A549 (cell line): ENCODE results near the gene PDZD2.

Experiments used
- CBX2 ChIP-seq: fragments of 200-600 bp; sonication (generic); IDR thresholded peaks from 2 replicates; pipeline ENCODE4 v1.6.1; 2016; ENCODE audit warnings: low read depth, mild to moderate bottlenecking, borderline replicate concordance
- CEBPB ChIP-seq, 2 experiments: fragments of >200 bp in 1 of 2; sonication (Bioruptor Twin) in 1 of 2; formaldehyde crosslinking in 1 of 2; IDR thresholded peaks; 2 replicates each; pipeline ENCODE4 v1.6.1; 2012 to 2016
- CHD2 ChIP-seq: fragments of 150-350 bp; IDR thresholded peaks from 2 replicates; pipeline ENCODE4 v1.6.1; 2014; ENCODE audit warnings: low read length; ENCODE audit not compliant: partially characterized antibody
- EP300 ChIP-seq, 2 experiments: fragments of >200 bp; sonication (Bioruptor Twin); formaldehyde crosslinking; IDR thresholded peaks; 2 replicates in 1 of 2; 3 replicates in 1 of 2; pipeline ENCODE4 v1.6.1; 2016 to 2017
- KDM1A ChIP-seq: fragments of 200-600 bp; sonication (generic); IDR thresholded peaks from 2 replicates; pipeline ENCODE4 v1.6.1; 2016; ENCODE audit warnings: low read depth, mild to moderate bottlenecking
- NFE2L2 ChIP-seq: fragments of 150-350 bp; conservative IDR thresholded peaks from 2 replicates; pipeline ENCODE4 v1.6.1; 2014; ENCODE audit warnings: low read length
- POLR2A ChIP-seq: IDR thresholded peaks from 2 replicates; pipeline ENCODE4 v1.6.1; 2012; ENCODE audit warnings: mild to moderate bottlenecking, low read length
- RNF2 ChIP-seq: fragments of 200-600 bp; sonication (generic); IDR thresholded peaks from 2 replicates; pipeline ENCODE4 v1.6.1; 2016; ENCODE audit warnings: low read depth, mild to moderate bottlenecking, antibody characterized with exemption, moderate library complexity, borderline replicate concordance
- TP53 ChIP-seq: fragments of 250-450 bp; sonication (Bioruptor Pico); IDR thresholded peaks from 2 replicates; pipeline ENCODE4 v1.5.0; 2021; ENCODE audit warnings: mild to moderate bottlenecking, moderate library complexity
- USF2 ChIP-seq: fragments of 450-650 bp; IDR thresholded peaks from 2 replicates; pipeline ENCODE4 v1.6.1; 2014; ENCODE audit warnings: antibody characterized with exemption
- ZSCAN20 ChIP-seq: fragments of 250-450 bp; sonication (Bioruptor Pico); IDR thresholded peaks from 2 replicates; pipeline ENCODE4 v1.8.0; 2022; ENCODE audit warnings: mild to moderate bottlenecking, moderate library complexity
- TF ChIP-seq, protein P1 (sequence below): fragments of >200 bp; sonication (Bioruptor Twin); formaldehyde crosslinking; IDR thresholded peaks from 3 replicates; pipeline ENCODE4 v1.5.1; 2016
- TF ChIP-seq, protein P2 (sequence below): IDR thresholded peaks from 2 replicates; pipeline ENCODE4 v1.6.1; 2012
- TF ChIP-seq, protein P3 (sequence below): fragments of >200 bp; sonication (Bioruptor Twin); formaldehyde crosslinking; IDR thresholded peaks from 2 replicates; pipeline ENCODE4 v1.6.1; 2016

- TF ChIP-seq EP300 (IDR thresholded peaks at IDR 0.05) (no peak), CEBPB (IDR thresholded peaks at IDR 0.05) (no peak), CHD2 (no peak), NFE2L2 (no peak), TP53 (CRISPR knock-in tag) (no peak), USF2 (no peak), KDM1A (no peak), ZSCAN20 (no peak), RNF2 (no peak), CBX2 (no peak), POLR2A (no peak)
- TF ChIP-seq, protein P1, sequence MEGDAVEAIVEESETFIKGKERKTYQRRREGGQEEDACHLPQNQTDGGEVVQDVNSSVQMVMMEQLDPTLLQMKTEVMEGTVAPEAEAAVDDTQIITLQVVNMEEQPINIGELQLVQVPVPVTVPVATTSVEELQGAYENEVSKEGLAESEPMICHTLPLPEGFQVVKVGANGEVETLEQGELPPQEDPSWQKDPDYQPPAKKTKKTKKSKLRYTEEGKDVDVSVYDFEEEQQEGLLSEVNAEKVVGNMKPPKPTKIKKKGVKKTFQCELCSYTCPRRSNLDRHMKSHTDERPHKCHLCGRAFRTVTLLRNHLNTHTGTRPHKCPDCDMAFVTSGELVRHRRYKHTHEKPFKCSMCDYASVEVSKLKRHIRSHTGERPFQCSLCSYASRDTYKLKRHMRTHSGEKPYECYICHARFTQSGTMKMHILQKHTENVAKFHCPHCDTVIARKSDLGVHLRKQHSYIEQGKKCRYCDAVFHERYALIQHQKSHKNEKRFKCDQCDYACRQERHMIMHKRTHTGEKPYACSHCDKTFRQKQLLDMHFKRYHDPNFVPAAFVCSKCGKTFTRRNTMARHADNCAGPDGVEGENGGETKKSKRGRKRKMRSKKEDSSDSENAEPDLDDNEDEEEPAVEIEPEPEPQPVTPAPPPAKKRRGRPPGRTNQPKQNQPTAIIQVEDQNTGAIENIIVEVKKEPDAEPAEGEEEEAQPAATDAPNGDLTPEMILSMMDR = no peak
- TF ChIP-seq, protein P2, sequence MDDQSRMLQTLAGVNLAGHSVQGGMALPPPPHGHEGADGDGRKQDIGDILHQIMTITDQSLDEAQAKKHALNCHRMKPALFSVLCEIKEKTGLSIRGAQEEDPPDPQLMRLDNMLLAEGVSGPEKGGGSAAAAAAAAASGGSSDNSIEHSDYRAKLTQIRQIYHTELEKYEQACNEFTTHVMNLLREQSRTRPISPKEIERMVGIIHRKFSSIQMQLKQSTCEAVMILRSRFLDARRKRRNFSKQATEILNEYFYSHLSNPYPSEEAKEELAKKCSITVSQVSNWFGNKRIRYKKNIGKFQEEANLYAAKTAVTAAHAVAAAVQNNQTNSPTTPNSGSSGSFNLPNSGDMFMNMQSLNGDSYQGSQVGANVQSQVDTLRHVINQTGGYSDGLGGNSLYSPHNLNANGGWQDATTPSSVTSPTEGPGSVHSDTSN = no peak
- TF ChIP-seq, protein P3, sequence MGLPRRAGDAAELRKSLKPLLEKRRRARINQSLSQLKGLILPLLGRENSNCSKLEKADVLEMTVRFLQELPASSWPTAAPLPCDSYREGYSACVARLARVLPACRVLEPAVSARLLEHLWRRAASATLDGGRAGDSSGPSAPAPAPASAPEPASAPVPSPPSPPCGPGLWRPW = no peak
Measured at GRCh38 chr5:31948006-31948405, 309.1 kb downstream of the PDZD2 start.
